HG02840 (cell line): Measurements from ENCODE around the gene ATP1A1.

Experiments
- ATAC-seq: cut with Tn5 transposase; IDR thresholded peaks from one replicate; pipeline ENCODE4 v1.9.1; 2021; ENCODE audit warnings: mild to moderate bottlenecking, moderate library complexity, moderate number of reproducible peaks; ENCODE audit not compliant: unreplicated experiment, low FRiP score

The ATP1A1 gene

DNA sequence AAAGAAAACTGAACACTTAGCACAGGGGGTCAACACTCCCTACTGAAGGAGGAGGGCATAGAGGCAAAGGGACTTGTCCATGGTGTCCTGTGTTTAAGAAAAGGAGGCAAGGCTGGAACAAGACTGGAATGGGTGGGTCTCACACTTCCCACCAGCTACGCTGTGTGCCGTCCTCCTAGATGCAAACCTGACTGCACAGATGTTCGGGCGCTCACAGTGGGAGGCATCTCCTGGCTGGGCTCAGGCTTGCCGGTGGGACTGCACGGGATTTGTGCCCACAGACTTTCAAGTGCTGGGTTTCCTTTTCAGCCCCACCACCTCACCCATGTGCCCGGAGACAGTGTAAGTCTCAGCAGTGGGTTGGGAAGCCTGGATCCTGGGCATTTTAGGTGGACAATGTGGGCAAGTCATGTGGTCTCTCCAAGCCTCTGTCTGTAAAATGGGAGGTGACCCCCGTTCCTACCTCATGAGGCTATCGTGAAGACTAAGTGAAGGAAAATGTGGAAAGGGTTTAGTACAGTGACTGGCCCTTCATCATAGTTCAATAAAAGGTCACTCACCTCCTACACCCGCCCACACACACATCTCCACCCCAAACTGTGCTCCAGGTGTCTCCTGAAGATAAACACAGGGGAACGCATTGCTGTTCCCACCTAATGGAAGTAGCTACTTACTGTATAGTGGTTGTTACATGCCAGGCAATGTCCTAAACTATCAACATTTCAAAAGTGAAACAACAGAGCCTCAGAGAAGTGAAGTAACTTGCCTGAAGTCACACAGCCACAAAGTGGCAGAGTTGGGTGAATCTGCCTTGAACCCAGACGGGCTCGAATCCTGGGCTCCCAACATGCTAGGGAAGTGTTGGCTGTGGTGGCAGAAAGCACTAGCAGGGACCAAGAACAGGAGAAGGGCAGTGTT lies 36.0 kb downstream of the ATP1A1 start:
- ATAC-seq = no peak

DNA sequence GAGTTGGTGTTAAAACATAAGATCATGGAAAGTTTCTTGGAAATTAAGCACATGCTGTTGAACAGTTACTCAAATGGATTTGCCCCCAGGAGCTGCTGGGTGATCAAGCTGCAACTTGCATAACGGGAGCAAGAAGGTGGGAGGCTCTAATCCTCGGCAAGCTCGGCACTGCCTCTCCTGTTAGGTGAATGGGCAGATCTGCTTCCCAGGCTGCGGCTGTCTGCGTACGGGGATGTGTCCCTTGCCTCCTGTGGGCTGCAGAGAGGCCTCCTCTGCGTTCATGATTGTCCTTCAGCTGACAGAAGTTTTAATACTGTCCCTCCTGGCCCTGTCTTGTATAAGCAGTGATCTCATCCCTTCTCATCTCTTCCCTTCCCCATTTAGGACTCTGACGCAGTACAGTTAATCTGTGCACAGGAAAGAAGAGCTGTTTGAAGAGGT lies 36.7 kb downstream of the ATP1A1 start:
- no peak for ATAC-seq

DNA sequence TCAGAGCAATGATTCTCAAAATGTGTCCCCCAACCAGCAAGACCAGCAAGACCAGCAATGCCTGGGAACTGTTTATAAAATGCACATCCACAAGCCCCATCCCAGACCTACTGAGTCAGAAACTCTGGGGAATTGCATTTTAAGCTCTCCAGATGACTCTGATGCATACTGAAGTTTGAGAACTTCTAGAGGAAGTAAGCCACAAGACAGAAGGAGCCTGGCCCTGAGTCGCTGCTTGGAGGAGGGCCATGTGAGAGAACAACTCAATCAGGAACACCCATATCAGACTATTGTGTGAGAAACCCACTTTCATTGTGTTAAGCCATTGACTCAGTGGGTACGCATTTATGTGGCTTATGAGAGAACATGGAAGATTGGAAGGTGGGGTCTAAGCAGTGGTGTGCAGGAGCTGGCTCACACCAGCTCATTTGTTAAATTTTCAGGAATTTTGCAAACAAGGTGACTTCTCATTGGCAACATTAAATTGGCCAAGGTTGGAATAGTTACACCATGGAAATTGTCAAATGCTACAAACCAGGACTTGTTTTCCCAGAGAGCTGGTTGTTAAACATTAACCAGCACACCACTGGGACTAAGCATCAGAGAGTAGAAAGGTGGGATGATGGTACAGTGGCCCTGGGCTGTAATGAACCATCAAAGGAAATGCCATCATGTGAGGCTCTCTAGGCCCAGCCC lies 38.9 kb downstream of the ATP1A1 start:
- no peak for ATAC-seq

DNA sequence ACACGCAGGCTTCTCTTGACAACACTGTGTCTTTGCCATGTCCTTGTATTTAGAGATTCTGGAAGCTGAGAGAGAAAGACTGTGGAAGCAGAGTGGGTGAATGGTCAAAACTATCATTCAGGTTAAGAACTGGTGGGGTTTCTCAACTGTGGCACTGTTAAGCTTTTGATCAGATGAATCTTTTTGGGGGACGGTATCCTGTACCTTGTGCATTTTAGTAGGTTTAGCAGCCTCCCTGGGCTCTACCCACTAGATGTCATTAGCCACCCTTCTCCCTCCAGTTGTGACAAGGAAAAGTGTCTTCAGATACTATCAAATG lies 39.4 kb downstream of the ATP1A1 start:
- no peak for ATAC-seq

DNA sequence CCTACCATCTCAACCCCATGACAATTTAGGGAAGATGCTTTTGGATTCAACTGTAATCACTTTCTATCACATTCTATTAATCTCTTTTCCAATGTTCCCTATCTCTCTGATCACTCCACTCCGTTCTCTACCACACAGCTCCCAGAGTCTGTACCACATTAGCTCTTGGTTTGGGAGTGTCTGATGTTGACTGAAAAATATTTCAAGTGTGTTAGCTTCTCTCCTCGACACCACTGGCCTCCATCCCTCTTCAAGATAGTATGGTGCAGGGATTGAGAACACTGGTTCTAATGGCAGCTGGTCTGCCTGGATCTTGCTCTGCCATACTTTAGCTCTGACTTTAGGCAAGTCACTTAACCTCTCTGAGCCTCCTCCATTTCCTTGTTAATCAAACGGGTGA lies 39.9 kb downstream of the ATP1A1 start:
- ATAC-seq = no peak

DNA sequence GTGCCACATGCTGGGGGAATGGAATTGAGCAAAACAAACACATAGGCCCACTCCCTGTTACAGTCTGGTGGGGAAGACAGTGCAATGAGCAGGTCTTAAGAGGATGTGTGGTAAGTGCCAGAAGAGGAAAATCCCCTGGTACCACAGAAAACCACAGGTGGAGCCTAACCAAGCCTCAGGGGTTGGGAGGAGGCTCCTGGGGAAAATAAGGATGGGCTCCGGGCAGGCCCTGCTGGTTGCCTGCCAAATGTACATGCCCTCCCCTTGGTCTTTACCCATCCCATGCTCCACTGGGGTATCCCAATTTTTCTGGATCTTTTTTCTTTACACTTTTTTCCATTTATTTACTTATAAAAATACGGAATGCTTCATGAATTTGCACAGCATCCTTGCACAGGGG lies 40.4 kb downstream of the ATP1A1 start:
- ATAC-seq = no peak

DNA sequence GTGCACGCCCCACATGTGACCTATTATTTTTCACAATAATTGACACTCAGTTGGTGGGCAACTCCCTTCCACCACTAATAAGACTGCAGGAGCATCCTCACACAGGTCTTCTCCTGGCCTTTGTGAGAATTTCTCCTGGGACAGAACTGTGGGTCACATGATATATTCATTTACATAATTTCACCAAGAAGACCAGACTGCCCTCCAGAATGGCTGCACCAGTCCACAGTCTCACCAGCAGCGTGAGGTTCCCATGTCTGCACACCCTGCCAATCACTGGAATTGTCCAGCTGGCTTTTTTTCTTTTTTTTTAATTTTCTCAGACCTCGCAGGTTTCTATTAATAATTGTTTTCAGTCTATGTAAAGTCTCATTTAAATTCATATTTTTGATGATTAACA lies 41.3 kb downstream of the ATP1A1 start:
- ATAC-seq = no peak

DNA sequence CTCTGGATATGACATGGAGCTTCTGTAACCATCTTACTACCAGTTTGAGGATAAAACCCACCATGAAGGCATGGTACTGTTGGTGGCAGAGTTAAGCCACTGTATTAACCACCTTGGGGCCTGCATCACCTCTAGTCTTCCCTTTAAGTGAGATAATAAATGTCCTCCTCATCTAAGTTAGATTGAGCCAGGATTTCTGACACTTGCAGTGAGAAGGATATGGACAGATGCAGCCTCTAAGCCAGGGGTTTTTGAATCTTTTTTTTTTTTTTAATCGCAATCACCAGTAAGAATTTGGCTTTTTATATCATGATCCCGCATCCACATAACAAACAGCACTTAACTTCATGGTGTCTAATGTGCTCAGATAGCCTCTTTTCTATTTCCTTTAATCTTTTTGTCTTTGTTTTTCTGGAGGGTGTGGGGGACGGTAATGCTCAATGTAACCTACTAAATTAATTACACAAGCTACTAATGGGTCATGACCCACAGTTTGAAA lies 42.2 kb downstream of the ATP1A1 start:
- no peak for ATAC-seq

DNA sequence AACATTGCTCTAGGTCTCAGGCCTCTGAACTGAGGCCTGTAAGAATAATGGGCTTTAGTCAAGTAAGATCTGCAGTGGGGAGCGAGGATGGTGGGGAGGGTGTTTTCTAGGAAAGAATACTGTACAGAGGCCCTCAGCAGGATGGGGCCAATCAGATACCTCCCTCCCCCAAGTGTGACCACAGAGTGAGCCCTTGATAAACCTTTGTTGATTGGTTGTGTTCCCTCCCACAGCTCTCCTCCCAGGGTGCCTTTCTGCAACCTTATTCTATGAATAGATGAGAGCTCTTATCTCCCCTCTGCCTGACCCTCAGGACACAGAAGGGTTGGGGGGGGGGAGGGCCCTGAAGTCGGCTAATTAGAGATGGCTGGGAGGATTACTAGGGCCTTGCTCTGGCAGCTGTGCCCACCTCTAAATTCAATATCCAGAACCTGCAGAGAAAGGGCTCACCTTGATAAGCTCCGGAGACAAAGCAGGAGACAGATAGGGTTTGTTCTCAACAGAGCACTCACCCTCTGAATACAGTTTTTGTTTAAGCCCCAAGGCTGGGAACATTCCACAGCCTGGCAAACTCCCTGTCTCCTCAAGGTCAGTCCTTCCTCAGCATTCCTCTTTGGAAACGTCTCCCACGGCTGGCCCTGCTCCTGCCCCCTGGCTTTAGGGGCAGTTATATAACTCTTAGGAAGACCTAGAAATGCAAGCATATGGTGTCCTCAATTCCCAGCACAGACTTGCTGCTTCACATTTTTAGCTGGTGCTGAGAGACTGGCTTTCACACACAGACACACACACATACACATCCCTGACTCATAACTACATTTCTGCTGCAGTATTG lies 42.9 kb downstream of the ATP1A1 start:
- no peak for ATAC-seq

DNA sequence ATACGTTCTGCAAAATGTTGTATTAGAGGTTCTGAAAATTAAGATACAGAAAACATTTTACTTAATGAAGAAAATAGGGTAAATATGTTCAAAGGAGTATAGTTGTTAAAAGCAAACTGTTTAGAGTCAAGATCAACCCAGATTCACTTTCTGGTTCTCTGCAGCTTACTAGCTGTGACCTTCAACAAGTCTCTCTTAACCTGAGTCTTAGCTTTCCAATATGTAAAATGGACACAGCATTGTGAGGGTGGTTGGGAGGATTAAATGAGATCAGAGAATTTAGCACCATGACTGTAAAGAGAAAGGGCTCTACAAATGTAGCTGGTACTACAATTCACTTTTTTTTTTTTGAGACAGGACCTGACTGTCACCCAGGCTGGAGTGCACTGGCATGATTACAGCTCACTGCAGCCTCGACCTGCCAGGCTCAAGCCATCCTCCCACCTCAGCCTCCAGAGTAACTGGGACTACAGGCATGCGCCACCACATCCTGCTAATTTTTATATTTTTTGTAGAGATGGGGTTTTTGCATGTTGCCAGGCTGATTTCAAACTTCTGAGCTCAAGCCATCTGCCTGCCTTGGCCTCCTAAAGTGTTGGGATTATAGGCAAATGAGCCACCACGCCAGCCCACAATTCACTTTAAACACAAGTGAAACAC lies 43.9 kb downstream of the ATP1A1 start:
- ATAC-seq = no peak

DNA sequence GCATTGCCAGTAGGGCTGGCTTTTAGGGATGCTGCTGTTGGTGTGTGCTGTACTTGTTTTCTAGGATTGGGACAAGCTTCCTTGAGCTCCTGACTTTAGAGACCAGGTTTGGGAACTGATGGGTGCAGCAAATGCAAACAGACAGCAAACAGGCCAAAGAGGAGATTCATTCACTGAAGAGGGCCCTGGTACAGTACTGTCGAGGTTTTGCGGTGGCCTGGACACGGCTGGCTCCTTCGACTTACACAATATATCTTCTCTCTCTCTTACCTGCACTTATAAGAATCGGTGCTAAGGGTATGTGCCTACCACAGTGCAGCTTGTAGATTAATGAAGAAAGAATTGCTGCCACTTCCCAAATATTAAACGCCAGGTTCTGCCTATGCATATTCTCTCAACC lies 44.6 kb downstream of the ATP1A1 start:
- ATAC-seq = no peak

DNA sequence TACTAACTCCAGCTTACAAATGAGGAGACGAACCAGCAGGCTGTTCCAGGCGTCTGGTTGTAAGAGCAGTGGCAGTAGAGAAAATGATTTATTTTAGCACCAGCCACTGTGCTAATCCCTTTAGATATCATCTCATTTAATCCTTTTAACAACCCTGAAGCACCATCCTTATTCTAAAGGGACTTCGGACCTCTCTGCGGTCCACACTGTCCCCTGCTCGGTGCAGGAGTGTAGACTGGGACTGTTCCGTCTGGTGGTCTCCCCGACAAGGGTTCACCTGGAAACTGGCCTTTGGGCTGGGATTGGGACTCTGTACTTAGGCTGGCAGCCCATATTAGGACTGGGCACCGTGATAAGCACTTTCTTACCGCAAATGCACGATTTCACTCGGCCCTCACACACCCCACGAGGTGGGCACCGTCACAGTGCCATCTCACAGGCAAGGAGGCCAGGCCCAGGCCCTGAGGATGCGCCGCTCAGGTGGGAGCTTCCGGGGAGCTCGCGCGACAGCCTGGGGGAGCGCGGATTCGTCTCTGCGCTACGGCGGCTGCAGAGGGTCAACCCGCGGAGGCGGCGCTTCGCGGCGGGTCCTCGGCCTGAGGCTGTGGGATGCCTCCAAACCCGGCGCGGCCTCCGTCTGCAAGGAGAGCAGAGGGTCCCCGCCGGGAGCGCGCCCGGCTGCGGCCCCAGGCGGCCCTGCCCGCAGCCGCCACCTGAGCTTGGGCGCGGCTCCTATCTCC lies 45.2 kb downstream of the ATP1A1 start:
- ATAC-seq = peak; percentile 79

DNA sequence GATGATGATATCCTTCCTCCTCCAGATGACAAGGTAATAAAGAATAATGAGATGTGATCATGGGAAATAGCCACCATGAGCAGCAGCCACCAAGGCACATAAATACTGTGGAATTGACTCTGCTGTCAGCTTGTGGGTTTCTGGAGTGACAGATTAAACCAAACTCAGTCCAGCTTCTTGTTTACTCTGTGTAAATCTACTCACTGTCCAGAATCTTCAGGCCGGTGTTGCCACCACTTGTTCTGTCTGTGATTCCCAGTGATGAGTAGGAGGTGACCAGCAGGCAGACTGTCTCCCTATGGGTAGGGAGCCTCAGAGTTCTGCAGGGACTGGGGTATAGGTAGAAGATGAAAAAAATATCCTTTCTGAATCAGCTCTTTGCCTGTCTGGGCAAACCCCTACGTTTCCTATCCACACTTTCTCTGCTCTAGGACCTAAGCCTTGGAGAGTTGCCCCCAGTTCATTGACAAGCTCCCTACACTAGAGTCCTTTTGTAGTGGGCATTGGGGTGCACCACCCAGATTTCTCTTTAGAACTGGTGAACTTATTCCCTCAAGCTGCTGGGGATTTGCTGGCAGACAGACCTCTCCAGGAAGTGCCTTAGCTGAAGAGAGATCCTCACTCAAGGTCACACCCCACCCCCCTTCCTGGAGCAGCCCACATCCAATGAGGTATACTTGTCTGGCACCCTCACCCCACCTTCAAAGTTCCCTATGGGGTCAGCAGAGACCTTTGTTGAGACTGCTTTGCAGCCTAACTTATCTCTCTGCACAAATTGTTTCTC lies 47.6 kb downstream of the ATP1A1 start:
- ATAC-seq = no peak

DNA sequence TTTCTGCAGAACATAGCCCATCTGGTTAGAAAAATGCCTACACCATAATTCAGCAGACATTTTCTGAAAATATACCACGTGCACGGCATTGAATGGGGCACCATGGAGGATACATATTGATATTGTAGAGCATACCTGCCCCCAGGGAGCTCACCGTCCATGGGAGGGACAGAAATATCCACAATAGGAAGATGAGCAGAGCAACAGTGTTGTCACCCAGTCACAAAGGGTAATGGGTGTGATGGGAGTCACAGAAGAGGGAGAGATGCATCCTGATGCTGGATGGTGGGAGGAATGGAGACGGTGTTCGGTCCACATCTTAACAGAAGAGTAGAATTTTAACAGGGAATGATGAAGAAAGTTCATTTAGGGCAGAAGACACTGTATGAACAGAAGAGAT lies 51.4 kb downstream of the ATP1A1 start:
- no peak for ATAC-seq

DNA sequence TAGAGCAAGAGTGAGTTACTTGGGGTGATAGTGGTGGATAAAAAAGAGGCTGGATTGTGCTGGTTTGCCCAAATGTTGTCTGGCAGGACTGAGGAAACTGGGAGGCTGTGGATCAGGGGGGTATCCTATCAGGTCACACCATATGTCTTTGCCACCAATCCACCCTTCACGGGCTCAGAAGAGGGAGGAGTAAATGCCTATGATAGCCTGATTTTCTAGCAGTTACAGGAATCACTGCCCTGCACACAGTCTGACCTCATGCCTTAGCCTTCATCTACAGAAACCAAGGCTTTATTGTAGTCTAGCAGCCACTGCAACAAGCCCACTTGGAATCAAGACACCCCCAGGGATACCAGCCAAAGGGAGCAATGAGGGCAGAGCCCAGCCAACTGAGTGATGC lies 51.8 kb downstream of the ATP1A1 start:
- ATAC-seq = no peak

DNA sequence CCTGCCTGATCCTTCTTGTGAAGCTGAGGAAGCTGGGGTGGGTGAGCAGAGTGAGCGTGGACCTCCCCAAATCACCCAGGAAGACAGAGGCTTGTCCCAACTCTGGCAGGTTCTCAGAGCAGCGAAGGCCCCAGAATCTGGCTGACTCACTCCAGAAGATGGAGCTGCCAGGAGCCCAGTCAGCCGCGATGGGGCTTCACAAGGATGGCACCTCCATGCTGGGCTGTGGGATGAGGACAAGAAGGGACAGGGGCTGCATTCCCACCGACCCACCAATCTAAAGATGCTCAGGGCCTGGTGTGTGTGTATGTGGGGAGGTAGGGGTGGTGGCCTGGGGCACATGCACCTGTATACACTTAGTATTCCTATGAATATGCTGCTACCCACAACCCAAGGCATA lies 52.9 kb downstream of the ATP1A1 start:
- ATAC-seq = no peak

DNA sequence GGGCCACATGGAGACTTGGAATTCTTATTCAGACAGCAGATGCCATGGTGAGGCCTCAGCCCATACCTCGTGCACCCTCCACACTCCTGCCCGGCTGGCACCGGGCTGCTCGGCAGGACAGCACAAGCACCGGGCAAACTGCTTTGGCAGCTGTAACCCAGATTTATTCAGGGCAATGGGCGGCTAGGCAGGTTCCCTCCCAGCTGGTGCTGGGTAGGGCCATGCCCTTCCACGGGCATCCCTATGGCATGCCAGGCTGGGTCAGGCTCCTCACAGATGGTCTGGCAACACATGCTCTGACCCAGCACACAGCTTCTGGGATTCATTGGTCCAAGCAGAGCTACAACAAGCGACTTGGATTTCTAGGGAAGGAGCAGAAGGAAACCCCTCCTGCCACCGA lies 53.4 kb downstream of the ATP1A1 start:
- no peak for ATAC-seq

DNA sequence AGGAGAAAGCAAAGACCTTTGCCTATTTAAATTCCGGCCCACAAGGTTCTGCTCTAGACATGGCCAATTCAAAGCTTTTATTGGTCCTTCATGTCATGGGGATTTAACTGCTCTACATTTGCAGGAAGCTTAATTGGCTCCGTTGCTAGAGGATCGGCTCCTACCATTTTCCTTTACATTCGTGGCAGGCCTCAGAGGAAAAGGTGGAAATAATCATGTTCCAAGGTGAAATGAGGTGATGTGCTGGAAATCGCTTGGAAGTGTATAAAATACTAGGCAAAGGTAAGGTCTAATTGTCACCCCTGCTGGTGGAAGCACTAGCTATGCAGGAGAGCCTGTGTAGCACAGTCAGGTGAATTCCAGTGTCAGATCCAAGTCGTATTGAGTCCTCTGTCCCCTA lies 55.5 kb downstream of the ATP1A1 start:
- ATAC-seq = no peak

DNA sequence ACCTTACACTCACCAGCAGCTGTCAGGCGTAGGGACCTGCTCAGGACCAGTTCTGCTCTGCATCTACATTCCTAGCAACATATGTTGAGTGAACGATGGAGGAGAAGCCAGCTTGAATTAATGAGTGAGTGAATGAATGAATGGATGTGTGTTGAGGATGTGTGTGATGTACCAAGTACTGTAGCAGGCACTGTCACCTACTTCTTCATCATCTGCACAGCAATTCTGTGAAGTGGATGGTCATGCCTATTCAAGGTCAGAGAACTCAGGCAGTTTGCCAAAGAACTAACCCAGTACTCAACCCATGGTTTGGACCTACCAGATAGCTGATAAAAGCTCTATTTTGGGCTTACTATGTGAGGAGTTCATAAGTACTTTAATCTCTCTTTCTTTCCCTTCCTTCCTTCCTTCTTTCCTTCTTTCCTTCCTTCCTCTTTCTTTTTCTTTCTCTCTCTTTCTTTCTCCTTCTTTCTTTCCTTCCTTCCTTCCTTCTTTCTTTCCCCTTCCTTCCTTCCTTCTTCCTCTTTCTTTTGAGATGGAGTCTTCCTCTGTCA lies 56.9 kb downstream of the ATP1A1 start:
- ATAC-seq = no peak
